Osteoblast (primary cell): ENCODE results near the gene PDLIM1. TPM values are rescaled to one million over a fixed set of nuclear protein-coding genes. Genes with fewer than 3 reads are reported as not detected.

ENCODE experiments used
- DNase-seq: peaks from one replicate; pipeline ENCODE4 v3.0.0; 2011; ENCODE audit warnings: low spot score, mixed read lengths; ENCODE audit not compliant: insufficient read length; ENCODE audit errors: missing footprints
- H2AFZ ChIP-seq: 2 replicates; pipeline ENCODE4 v1.6.0; 2011; ENCODE audit warnings: mild to moderate bottlenecking, low read length
- H3K27ac ChIP-seq: 2 replicates; pipeline ENCODE4 v1.5.1; 2011; ENCODE audit warnings: mild to moderate bottlenecking, low read depth, low read length, moderate library complexity
- H3K27me3 ChIP-seq: 2 replicates; pipeline ENCODE4 v1.6.0; 2012; ENCODE audit warnings: mild to moderate bottlenecking, control low read depth, inconsistent platforms, low read length, moderate library complexity; ENCODE audit not compliant: insufficient read depth
- H3K36me3 ChIP-seq: 2 replicates; pipeline ENCODE4 v1.5.1; 2011; ENCODE audit warnings: mild to moderate bottlenecking, low read length, control low read depth, moderate library complexity; ENCODE audit not compliant: insufficient read depth
- H3K4me1 ChIP-seq: 2 replicates; pipeline ENCODE4 v1.5.1; 2011; ENCODE audit warnings: mild to moderate bottlenecking, low read length, control low read depth, moderate library complexity; ENCODE audit not compliant: insufficient read depth
- H3K4me2 ChIP-seq: 2 replicates; pipeline ENCODE4 v1.6.0; 2011; ENCODE audit warnings: mild to moderate bottlenecking, low read length; ENCODE audit not compliant: insufficient read depth
- H3K4me3 ChIP-seq: fragments of 200-600 bp; sonication (generic); 3 replicates; pipeline ENCODE4 v1.5.1; 2012; ENCODE audit warnings: mild to moderate bottlenecking, low read length, inconsistent platforms; ENCODE audit not compliant: insufficient read depth
- H3K79me2 ChIP-seq: 2 replicates; pipeline ENCODE4 v1.6.0; 2012; ENCODE audit warnings: mild to moderate bottlenecking, low read length, control low read depth, inconsistent platforms; ENCODE audit not compliant: insufficient read depth
- H3K9me3 ChIP-seq: 2 replicates; pipeline ENCODE4 v1.5.1; 2011; ENCODE audit warnings: low read depth, low read length, control low read depth
- H4K20me1 ChIP-seq: 2 replicates; pipeline ENCODE4 v1.6.0; 2012; ENCODE audit warnings: mild to moderate bottlenecking, low read length, control low read depth; ENCODE audit not compliant: insufficient read depth
- total RNA-seq: library from RNA; depleted of rRNA; stranded (reverse); fragments of >200 nt; gene quantifications from 2 replicates; pipeline ENCODE4 v1.2.3, GENCODE V29; 2012
- TF ChIP-seq, protein P1 (sequence below): IDR thresholded peaks from 2 replicates; pipeline ENCODE4 v1.5.1; 2011; ENCODE audit warnings: mild to moderate bottlenecking, low read depth, low read length, moderate library complexity; ENCODE audit errors: extremely low read depth

PDLIM1 gene
- total RNA-seq, 1 donor: 26.1 TPM

DNA sequence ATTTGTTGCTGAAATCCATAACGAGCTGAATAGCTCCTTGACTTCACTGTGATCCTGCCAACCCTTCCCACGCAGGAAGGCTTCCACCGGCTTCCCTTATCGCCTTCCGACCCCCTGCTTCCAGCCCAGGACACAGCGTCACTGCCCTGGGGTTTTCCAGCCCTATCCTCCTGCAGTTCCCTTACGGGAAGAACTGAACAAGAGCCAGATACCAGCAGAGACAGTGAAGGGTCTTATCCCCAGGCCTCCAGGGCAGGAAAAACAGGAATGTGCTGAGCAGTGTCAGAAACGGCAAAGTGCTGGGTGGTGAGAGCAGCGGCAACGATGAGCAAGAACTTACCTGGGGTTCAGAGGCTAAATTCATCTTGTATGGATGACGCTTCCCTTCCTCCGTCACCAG, 22.4 kb downstream of the PDLIM1 start:
- Histone ChIP-seq H2AFZ (no peak overlapping the region), H3K27ac (peak overlapping the region; percentile 64), H3K27me3 (no peaks in the 10 kb centered on the region), H3K4me3 (no peak overlapping the region), H4K20me1 (no peaks in the 10 kb centered on the region), H3K9me3 (no peaks in the 10 kb centered on the region), H3K4me2 (no peak overlapping the region), H3K4me1 (peaks cover 6% of the 10 kb centered on the region), H3K36me3 (peaks cover 13% of the 10 kb centered on the region), H3K79me2 (peaks cover 11% of the 10 kb centered on the region)
- no peak for DNase-seq
- TF ChIP-seq, protein P1, sequence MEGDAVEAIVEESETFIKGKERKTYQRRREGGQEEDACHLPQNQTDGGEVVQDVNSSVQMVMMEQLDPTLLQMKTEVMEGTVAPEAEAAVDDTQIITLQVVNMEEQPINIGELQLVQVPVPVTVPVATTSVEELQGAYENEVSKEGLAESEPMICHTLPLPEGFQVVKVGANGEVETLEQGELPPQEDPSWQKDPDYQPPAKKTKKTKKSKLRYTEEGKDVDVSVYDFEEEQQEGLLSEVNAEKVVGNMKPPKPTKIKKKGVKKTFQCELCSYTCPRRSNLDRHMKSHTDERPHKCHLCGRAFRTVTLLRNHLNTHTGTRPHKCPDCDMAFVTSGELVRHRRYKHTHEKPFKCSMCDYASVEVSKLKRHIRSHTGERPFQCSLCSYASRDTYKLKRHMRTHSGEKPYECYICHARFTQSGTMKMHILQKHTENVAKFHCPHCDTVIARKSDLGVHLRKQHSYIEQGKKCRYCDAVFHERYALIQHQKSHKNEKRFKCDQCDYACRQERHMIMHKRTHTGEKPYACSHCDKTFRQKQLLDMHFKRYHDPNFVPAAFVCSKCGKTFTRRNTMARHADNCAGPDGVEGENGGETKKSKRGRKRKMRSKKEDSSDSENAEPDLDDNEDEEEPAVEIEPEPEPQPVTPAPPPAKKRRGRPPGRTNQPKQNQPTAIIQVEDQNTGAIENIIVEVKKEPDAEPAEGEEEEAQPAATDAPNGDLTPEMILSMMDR: no peak

DNA sequence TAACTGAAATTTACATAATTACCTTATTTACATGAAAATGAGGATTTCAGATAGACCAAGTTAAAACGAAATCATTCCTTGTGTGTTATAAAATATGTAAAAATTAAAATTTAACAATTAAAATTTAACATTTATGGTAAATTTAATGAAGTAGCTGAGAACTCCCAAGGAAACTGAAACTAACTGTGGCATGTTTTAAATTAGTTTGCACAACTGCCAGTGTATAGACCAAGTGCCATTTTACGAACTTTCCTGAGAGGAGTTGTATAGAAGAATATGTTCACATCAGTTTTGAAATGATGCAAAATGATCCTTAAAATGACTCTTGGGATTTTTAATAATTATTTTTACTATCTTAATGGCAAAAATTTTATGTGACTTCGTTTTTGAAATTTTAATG, 23.6 kb downstream of the PDLIM1 start:
- DNase-seq: no peak
- Histone ChIP-seq H3K4me2 (no peak overlapping the region), H3K27me3 (no peaks in the 10 kb centered on the region), H4K20me1 (no peaks in the 10 kb centered on the region), H3K27ac (peak overlapping the region; percentile 80), H2AFZ (no peak overlapping the region), H3K9me3 (no peaks in the 10 kb centered on the region), H3K79me2 (peaks cover 3% of the 10 kb centered on the region), H3K4me1 (no peaks in the 10 kb centered on the region), H3K36me3 (peaks cover 13% of the 10 kb centered on the region), H3K4me3 (no peak overlapping the region)
- TF ChIP-seq, protein P1: no peak

DNA sequence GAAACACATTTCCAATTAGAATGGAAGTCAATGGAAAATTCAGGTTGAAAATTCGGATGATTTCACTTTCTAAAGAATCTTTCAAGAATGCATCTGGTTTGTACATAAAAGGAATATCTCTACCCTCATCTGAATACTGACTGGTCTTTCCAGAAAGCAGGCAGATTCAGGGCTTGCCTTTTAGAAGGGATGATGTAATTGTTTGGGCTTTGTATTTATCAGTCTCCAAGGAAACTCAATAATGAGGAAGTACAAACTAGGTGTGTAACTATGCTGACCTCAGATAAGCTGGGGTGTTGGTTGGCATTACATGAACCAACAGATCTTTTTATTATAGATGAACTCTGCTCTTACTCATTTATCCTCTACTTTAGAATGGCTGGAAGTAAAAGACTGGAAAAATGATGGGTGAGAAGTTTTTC, 24.1 kb downstream of the PDLIM1 start:
- peak overlapping the region; percentile 80 for H3K27ac ChIP-seq

DNA sequence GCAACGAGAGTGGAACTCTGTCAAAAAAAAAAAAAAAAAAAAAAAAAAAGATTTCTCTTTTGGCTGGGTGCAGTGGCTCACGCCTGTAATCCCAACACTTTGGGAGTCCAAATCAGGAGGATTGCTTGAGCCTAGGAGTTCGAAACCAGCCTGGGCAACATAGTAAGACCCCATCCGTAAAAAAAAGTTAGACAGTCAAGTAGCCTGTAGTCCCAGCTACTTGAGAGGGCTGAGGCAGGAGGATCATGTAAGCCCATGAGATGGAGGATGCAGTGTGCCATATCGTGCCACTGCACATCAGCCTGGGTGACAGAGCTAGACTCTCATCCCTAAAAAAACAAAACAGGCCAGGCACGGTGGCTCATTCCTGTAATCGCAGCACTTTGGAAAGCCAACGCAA, 25.2 kb downstream of the PDLIM1 start:
- H3K4me3 ChIP-seq: no peak overlapping the region
- no peak for DNase-seq
- H2AFZ ChIP-seq: no peak overlapping the region
- no peaks in the 10 kb centered on the region for H3K79me2 ChIP-seq
- no peaks in the 10 kb centered on the region for H4K20me1 ChIP-seq
- peaks cover 13% of the 10 kb centered on the region for H3K36me3 ChIP-seq
- no peaks in the 10 kb centered on the region for H3K9me3 ChIP-seq
- no peak overlapping the region for H3K27ac ChIP-seq
- no peaks in the 10 kb centered on the region for H3K27me3 ChIP-seq
- TF ChIP-seq, protein P1: no peak
- H3K4me1 ChIP-seq: peaks cover 11% of the 10 kb centered on the region
- H3K4me2 ChIP-seq: no peak overlapping the region

More for the DNA sequence above, 24.1 kb downstream of the PDLIM1 start:
- Histone ChIP-seq H3K4me3 (no peak overlapping the region), H3K4me2 (no peak overlapping the region), H3K27me3 (no peaks in the 10 kb centered on the region), H3K36me3 (peaks cover 13% of the 10 kb centered on the region), H3K9me3 (no peaks in the 10 kb centered on the region), H2AFZ (no peak overlapping the region), H3K79me2 (peaks cover 3% of the 10 kb centered on the region), H4K20me1 (no peaks in the 10 kb centered on the region), H3K4me1 (no peaks in the 10 kb centered on the region)
- TF ChIP-seq, protein P1: no peak
- no peak for DNase-seq
